A549 (cell line): Measurements from ENCODE around the gene SWAP70.

Experiments used
- HOXB13 ChIP-seq: fragments of 250-450 bp; sonication (Bioruptor Pico); IDR thresholded peaks from 2 replicates; pipeline ENCODE4 v1.5.0; 2020; ENCODE audit warnings: low read depth, mild to moderate bottlenecking, moderate library complexity
- KDM1A ChIP-seq: fragments of 200-600 bp; sonication (generic); IDR thresholded peaks from 2 replicates; pipeline ENCODE4 v1.6.1; 2016; ENCODE audit warnings: low read depth, mild to moderate bottlenecking
- POLR2A ChIP-seq: IDR thresholded peaks from 2 replicates; pipeline ENCODE4 v1.6.1; 2012; ENCODE audit warnings: mild to moderate bottlenecking, low read length
- SREBF2 ChIP-seq: fragments of 450-650 bp; IDR thresholded peaks from 2 replicates; pipeline ENCODE4 v1.6.1; 2014; ENCODE audit warnings: mild to moderate bottlenecking, moderate library complexity
- TF ChIP-seq, protein P1 (sequence below): fragments of >200 bp; sonication (Bioruptor Twin); formaldehyde crosslinking; IDR thresholded peaks from 3 replicates; pipeline ENCODE4 v1.5.1; 2016
- TF ChIP-seq, protein P2 (sequence below): IDR thresholded peaks from 2 replicates; pipeline ENCODE4 v1.6.1; 2012
- TF ChIP-seq, protein P3 (sequence below): fragments of 200-600 bp; sonication (generic); IDR thresholded peaks from 2 replicates; pipeline ENCODE4 v1.6.1; 2016; ENCODE audit warnings: antibody characterized with exemption, mild to moderate bottlenecking, moderate library complexity
- TF ChIP-seq, protein P4 (sequence below): fragments of >200 bp; sonication (Bioruptor Twin); formaldehyde crosslinking; IDR thresholded peaks from 3 replicates; pipeline ENCODE4 v1.6.1; 2016

DNA sequence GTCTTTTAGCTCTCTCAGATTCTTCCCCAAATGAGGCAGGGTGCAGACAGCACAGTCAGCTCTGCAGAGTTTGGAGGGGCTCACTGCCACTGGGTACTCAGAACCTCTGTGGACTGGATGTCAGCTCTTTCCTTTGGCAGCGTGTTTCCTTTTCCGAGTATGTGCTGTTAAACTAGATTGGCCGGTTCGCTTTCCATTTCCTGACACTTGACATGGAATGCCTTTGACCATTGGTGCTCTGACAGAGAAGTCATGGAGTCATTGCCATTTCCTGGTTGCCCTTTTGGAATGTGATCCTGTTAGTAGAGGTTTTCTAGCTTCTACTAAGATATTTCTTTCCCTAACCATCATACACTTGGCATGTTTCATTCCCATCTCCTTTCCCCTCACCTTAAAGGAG, 86.7 kb downstream of the SWAP70 start:
- TF ChIP-seq KDM1A (no peak), HOXB13 (CRISPR knock-in tag) (no peak), SREBF2 (no peak), POLR2A (no peak)
- TF ChIP-seq, protein P1, sequence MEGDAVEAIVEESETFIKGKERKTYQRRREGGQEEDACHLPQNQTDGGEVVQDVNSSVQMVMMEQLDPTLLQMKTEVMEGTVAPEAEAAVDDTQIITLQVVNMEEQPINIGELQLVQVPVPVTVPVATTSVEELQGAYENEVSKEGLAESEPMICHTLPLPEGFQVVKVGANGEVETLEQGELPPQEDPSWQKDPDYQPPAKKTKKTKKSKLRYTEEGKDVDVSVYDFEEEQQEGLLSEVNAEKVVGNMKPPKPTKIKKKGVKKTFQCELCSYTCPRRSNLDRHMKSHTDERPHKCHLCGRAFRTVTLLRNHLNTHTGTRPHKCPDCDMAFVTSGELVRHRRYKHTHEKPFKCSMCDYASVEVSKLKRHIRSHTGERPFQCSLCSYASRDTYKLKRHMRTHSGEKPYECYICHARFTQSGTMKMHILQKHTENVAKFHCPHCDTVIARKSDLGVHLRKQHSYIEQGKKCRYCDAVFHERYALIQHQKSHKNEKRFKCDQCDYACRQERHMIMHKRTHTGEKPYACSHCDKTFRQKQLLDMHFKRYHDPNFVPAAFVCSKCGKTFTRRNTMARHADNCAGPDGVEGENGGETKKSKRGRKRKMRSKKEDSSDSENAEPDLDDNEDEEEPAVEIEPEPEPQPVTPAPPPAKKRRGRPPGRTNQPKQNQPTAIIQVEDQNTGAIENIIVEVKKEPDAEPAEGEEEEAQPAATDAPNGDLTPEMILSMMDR = no peak
- TF ChIP-seq, protein P2, sequence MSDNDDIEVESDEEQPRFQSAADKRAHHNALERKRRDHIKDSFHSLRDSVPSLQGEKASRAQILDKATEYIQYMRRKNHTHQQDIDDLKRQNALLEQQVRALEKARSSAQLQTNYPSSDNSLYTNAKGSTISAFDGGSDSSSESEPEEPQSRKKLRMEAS = no peak
- TF ChIP-seq, protein P3, sequence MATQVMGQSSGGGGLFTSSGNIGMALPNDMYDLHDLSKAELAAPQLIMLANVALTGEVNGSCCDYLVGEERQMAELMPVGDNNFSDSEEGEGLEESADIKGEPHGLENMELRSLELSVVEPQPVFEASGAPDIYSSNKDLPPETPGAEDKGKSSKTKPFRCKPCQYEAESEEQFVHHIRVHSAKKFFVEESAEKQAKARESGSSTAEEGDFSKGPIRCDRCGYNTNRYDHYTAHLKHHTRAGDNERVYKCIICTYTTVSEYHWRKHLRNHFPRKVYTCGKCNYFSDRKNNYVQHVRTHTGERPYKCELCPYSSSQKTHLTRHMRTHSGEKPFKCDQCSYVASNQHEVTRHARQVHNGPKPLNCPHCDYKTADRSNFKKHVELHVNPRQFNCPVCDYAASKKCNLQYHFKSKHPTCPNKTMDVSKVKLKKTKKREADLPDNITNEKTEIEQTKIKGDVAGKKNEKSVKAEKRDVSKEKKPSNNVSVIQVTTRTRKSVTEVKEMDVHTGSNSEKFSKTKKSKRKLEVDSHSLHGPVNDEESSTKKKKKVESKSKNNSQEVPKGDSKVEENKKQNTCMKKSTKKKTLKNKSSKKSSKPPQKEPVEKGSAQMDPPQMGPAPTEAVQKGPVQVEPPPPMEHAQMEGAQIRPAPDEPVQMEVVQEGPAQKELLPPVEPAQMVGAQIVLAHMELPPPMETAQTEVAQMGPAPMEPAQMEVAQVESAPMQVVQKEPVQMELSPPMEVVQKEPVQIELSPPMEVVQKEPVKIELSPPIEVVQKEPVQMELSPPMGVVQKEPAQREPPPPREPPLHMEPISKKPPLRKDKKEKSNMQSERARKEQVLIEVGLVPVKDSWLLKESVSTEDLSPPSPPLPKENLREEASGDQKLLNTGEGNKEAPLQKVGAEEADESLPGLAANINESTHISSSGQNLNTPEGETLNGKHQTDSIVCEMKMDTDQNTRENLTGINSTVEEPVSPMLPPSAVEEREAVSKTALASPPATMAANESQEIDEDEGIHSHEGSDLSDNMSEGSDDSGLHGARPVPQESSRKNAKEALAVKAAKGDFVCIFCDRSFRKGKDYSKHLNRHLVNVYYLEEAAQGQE = no peak
- TF ChIP-seq, protein P4, sequence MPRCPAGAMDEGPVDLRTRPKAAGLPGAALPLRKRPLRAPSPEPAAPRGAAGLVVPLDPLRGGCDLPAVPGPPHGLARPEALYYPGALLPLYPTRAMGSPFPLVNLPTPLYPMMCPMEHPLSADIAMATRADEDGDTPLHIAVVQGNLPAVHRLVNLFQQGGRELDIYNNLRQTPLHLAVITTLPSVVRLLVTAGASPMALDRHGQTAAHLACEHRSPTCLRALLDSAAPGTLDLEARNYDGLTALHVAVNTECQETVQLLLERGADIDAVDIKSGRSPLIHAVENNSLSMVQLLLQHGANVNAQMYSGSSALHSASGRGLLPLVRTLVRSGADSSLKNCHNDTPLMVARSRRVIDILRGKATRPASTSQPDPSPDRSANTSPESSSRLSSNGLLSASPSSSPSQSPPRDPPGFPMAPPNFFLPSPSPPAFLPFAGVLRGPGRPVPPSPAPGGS = no peak
